A549 (cell line): ENCODE results near the gene IRAK1.

Source experiments
- CBX8 ChIP-seq: fragments of 200-600 bp; sonication (generic); IDR thresholded peaks from 2 replicates; pipeline ENCODE4 v1.6.1; 2016
- PHF8 ChIP-seq: fragments of 200-600 bp; sonication (generic); IDR thresholded peaks from 2 replicates; pipeline ENCODE4 v1.6.1; 2016; ENCODE audit warnings: low read depth, mild to moderate bottlenecking, antibody characterized with exemption, moderate library complexity, borderline replicate concordance
- TF ChIP-seq, protein P1 (sequence below): IDR thresholded peaks from 2 replicates; pipeline ENCODE4 v1.6.1; 2012

DNA sequence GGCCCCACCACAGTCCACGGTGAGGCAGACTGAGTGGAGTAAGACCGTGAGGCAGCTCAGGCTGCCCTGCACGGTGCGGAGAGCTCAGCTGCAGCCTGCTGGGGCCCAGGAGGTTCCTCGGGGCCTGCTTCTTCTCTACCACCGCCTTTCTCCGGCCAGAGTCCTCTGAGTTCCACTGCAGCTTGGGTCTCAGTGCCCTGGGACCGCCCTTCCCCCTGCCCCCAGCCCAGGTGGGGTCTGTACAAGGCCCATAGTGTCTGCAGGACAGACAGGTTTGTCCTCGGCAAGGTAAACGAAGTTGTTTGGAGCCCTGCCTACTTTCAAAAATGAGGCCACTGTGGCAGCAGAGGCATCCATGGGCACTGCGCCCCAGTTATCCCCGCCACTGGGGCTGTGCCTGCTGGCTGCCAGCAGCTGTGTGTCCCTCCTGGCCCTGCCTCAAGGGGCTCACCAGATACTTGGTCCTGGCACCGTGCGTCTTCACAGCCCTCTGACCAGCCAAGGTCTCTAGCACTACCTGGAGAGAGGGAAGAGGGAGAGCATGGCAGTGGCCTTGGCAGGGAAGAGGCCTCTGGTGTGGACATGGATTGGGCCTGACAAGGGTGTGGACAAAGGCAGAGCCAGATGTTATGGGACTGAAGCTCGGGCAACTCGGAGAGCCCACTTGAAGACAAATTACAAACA is 4.0 kb downstream of the IRAK1 start:
- TF ChIP-seq, protein P1, sequence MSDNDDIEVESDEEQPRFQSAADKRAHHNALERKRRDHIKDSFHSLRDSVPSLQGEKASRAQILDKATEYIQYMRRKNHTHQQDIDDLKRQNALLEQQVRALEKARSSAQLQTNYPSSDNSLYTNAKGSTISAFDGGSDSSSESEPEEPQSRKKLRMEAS, result no peak
- TF ChIP-seq CBX8 (no peak), PHF8 (no peak)
